Measurements from ENCODE around the gene ATP1B1.
A peak's percentile ranks its signal among the peaks of the same experiment; 100 is the strongest.
"Not testable (repeated sequence)": the region's sequence is repeated elsewhere in the genome, so short reads cannot be mapped to it uniquely, and the experiment has no call there.

Gene ATP1B1

GRCh38 chr1:169146576-169147214 is 40.2 kb downstream of the ATP1B1 start:
- no peak for DNase-seq

- no peak for DNase-seq
These were observed 42.2 kb downstream of the ATP1B1 start for GRCh38 chr1:169148472-169149252.

- no peak for DNase-seq
These were observed 43.2 kb downstream of the ATP1B1 start for GRCh38 chr1:169149555-169150286.

GRCh38 chr1:169150641-169151337 is 44.3 kb downstream of the ATP1B1 start:
- DNase-seq = no peak

GRCh38 chr1:169151338-169151837 is 44.9 kb downstream of the ATP1B1 start:
- no peak for DNase-seq

GRCh38 chr1:169155675-169156074 is 49.2 kb downstream of the ATP1B1 start:
- no peak for DNase-seq

- no peak for DNase-seq
These were observed 50.1 kb downstream of the ATP1B1 start for GRCh38 chr1:169156580-169156979.

GRCh38 chr1:169160845-169161495 is 54.5 kb downstream of the ATP1B1 start:
- DNase-seq = no peak

- DNase-seq = peak; percentile 18
These were observed 55.2 kb downstream of the ATP1B1 start for GRCh38 chr1:169161496-169162194.

- no peak for DNase-seq
These were observed 56.6 kb downstream of the ATP1B1 start for GRCh38 chr1:169163059-169163458.

- no peak for DNase-seq
These were observed 69.0 kb downstream of the ATP1B1 start for GRCh38 chr1:169175461-169175860.

GRCh38 chr1:169179431-169179830 is 72.9 kb downstream of the ATP1B1 start:
- DNase-seq = not testable (repeated sequence)

GRCh38 chr1:169180174-169180573 is 73.7 kb downstream of the ATP1B1 start:
- DNase-seq = no peak
